NCI-H345 treated with DMSO at 0.1 percent for 48 hours (cell line): ENCODE data around the gene ERICH3.

Experiments used
- DNase-seq: peaks from one replicate; lab custom pipeline; 2025; ENCODE audit not compliant: unreplicated experiment; lab: John Stamatoyannopoulos, UW

Gene ERICH3

GRCh38 chr1:74593887-74594866, 79.4 kb downstream of the ERICH3 start:
- no peak for DNase-seq

- no peak for DNase-seq
Observed at GRCh38 chr1:74592580-74593355, 80.8 kb downstream of the ERICH3 start.

- DNase-seq = no peak
Observed at GRCh38 chr1:74591949-74592348, 81.6 kb downstream of the ERICH3 start.

- no peak for DNase-seq
Observed at GRCh38 chr1:74590288-74590687, 83.3 kb downstream of the ERICH3 start.

- no peak for DNase-seq
Observed at GRCh38 chr1:74587888-74588287, 85.7 kb downstream of the ERICH3 start.

- no peak for DNase-seq
Observed at GRCh38 chr1:74586253-74586897, 87.2 kb downstream of the ERICH3 start.

- no peak for DNase-seq
Observed at GRCh38 chr1:74584185-74584584, 89.4 kb downstream of the ERICH3 start.

- DNase-seq = no peak
Observed at GRCh38 chr1:74583397-74583796, 90.2 kb downstream of the ERICH3 start.

- DNase-seq = no peak
Observed at GRCh38 chr1:74579425-74579824, 94.2 kb downstream of the ERICH3 start.

- no peak for DNase-seq
Observed at GRCh38 chr1:74578101-74578500, 95.5 kb downstream of the ERICH3 start.

GRCh38 chr1:74571891-74572290, 101.7 kb downstream of the ERICH3 start:
- no peak for DNase-seq

- DNase-seq = no peak
Observed at GRCh38 chr1:74571493-74571800, 102.1 kb downstream of the ERICH3 start.

GRCh38 chr1:74570797-74571492, 102.6 kb downstream of the ERICH3 start:
- no peak for DNase-seq

GRCh38 chr1:74549932-74550331, 123.7 kb downstream of the ERICH3 start:
- DNase-seq = no peak

GRCh38 chr1:74548961-74549750, 124.4 kb downstream of the ERICH3 start:
- DNase-seq = no peak

GRCh38 chr1:74545821-74546220, 127.8 kb downstream of the ERICH3 start:
- no peak for DNase-seq

- no peak for DNase-seq
Observed at GRCh38 chr1:74534241-74534640, 139.4 kb downstream of the ERICH3 start.

- no peak for DNase-seq
Observed at GRCh38 chr1:74531796-74532195, 141.8 kb downstream of the ERICH3 start.

GRCh38 chr1:74530892-74531291, 142.7 kb downstream of the ERICH3 start:
- DNase-seq = no peak

GRCh38 chr1:74528123-74528522, 145.5 kb downstream of the ERICH3 start:
- peak; percentile 38 for DNase-seq
